SKM-1 (cell line): Measurements from ENCODE around the gene TGIF2LY.
"Not testable (repeated sequence)": the region's sequence is repeated elsewhere in the genome, so short reads cannot be mapped to it uniquely, and the experiment has no call there.

Source experiments
- DNase-seq: peaks from one replicate; lab custom pipeline; 2025; ENCODE audit not compliant: unreplicated experiment; lab: John Stamatoyannopoulos, UW

TGIF2LY gene

GRCh38 chrY:3578767-3579166 lies at the start of gene TGIF2LY:
Gene TGIF2LY, plus strand, starts transcription at chrY:3579067. Its CDS starts 178 bp downstream, at chrY:3579245.
- not testable (repeated sequence) for DNase-seq
